22Rv1 (cell line): ENCODE data around the gene CYP4F8.

Experiments used
- CTCF ChIP-seq: fragments of 450-650 bp; IDR thresholded peaks from 2 replicates; pipeline ENCODE4 v1.5.1; 2017; ENCODE audit warnings: mild to moderate bottlenecking
- ZFX ChIP-seq: fragments of 450-650 bp; IDR thresholded peaks from 2 replicates; pipeline ENCODE4 v1.6.1; 2017; ENCODE audit warnings: antibody characterized with exemption, borderline replicate concordance

- TF ChIP-seq CTCF (no peak), ZFX (no peak)
Observed at GRCh38 chr19:15613338-15613737, 1.7 kb upstream of the CYP4F8 start.
